IMR-90 (cell line): ENCODE measurements around the gene NEK4. TPM values are rescaled to one million over a fixed set of nuclear protein-coding genes. Genes with fewer than 3 reads are reported as not detected.

Experiments used
- ATAC-seq: fragments of 200-7000 bp; cut with Tn5 transposase; 2 replicates; pipeline ENCODE4 v1.9.1; 2020; ENCODE audit warnings: low read depth, mild to moderate bottlenecking, moderate library complexity
- BruUV-seq: library from RNA; stranded (reverse); fragments of 400-500 nt; replicated peaks from 2 replicates; lab custom pipeline; 2021; lab: Mats Ljungman, UMichigan
- CTCF ChIA-PET: fragments of 300-600 bp; formaldehyde crosslinking; extraction: SDS; loops from one replicate; lab custom pipeline; 2021; ENCODE audit warnings: antibody characterized with exemption; lab: Yijun Ruan, JAX
- POLR2A ChIA-PET: fragments of 300-600 bp; sonication (Branson Sonifier 250); formaldehyde crosslinking; loops from one replicate; lab custom pipeline; 2022; ENCODE audit warnings: antibody characterized with exemption; ENCODE audit not compliant: unreplicated experiment; lab: Charles Lee
- DNase-seq: peaks from one replicate; pipeline ENCODE4 v3.0.0; 2013
- H2AFZ ChIP-seq: replicated peaks from 2 replicates; pipeline ENCODE3; 2013; ENCODE audit warnings: low read length, mild to moderate bottlenecking; ENCODE audit not compliant: poor library complexity
- H2AK5ac ChIP-seq: 2 replicates; pipeline ENCODE4 v1.6.1; 2013; ENCODE audit warnings: low read depth, low read length, inconsistent platforms
- H2AK9ac ChIP-seq: replicated peaks from 2 replicates; pipeline ENCODE3; 2013; ENCODE audit warnings: mild to moderate bottlenecking, low read depth, low read length, moderate library complexity; ENCODE audit not compliant: poor library complexity
- H2BK120ac ChIP-seq: 2 replicates; pipeline ENCODE4 v1.6.1; 2013; ENCODE audit warnings: low read depth, low read length, inconsistent platforms
- H2BK15ac ChIP-seq: 3 replicates; pipeline ENCODE4 v1.6.1; 2013; ENCODE audit warnings: low read depth, low read length, inconsistent platforms
- H2BK20ac ChIP-seq: 2 replicates; pipeline ENCODE4 v1.6.1; 2013; ENCODE audit warnings: low read depth, mild to moderate bottlenecking, inconsistent platforms, low read length, moderate library complexity
- H2BK5ac ChIP-seq: 2 replicates; pipeline ENCODE4 v1.6.1; 2013; ENCODE audit warnings: mild to moderate bottlenecking, low read depth, low read length, inconsistent platforms; ENCODE audit not compliant: poor library complexity, severe bottlenecking
- H3K14ac ChIP-seq: replicated peaks from 2 replicates; pipeline ENCODE4 v1.6.1; 2013; ENCODE audit warnings: low read depth, low read length, inconsistent platforms
- H3K18ac ChIP-seq: 2 replicates; pipeline ENCODE4 v1.6.1; 2013; ENCODE audit warnings: low read depth, low read length, control low read depth
- H3K23ac ChIP-seq: 2 replicates; pipeline ENCODE4 v1.6.1; 2013; ENCODE audit warnings: low read depth, low read length, inconsistent platforms
- H3K27ac ChIP-seq: 2 replicates; pipeline ENCODE4 v1.5.1; 2013; ENCODE audit warnings: mild to moderate bottlenecking, control low read depth, low read length; ENCODE audit not compliant: insufficient read depth
- H3K27me3 ChIP-seq: 2 replicates; pipeline ENCODE4 v1.6.1; 2013; ENCODE audit warnings: low read length; ENCODE audit not compliant: control insufficient read depth, insufficient read depth
- H3K36me3 ChIP-seq: 2 replicates; pipeline ENCODE4 v1.6.1; 2013; ENCODE audit warnings: low read length, mixed read lengths; ENCODE audit not compliant: control insufficient read depth, insufficient read depth
- H3K4ac ChIP-seq: 2 replicates; pipeline ENCODE4 v1.6.1; 2013; ENCODE audit warnings: low read depth, low read length, inconsistent platforms
- H3K4me1 ChIP-seq: 2 replicates; pipeline ENCODE4 v1.6.1; 2013; ENCODE audit warnings: low read length, mixed read lengths; ENCODE audit not compliant: control insufficient read depth, insufficient read depth
- H3K4me2 ChIP-seq: 2 replicates; pipeline ENCODE4 v1.6.1; 2013; ENCODE audit warnings: low read depth, mild to moderate bottlenecking, control low read depth, low read length, moderate library complexity
- H3K4me3 ChIP-seq: 2 replicates; pipeline ENCODE4 v1.5.1; 2013; ENCODE audit warnings: low read depth, mild to moderate bottlenecking, control low read depth, low read length, moderate library complexity; ENCODE audit not compliant: insufficient read depth
- H3K56ac ChIP-seq: 2 replicates; pipeline ENCODE4 v1.6.1; 2013; ENCODE audit warnings: low read length, inconsistent platforms; ENCODE audit not compliant: insufficient read depth; ENCODE audit errors: extremely low read depth
- H3K79me1 ChIP-seq, 2 experiments: 2 replicates each; pipeline ENCODE4 v1.6.1; 2013; ENCODE audit warnings: low read length in 2 of 2, inconsistent platforms in 1 of 2, low read depth in 1 of 2
- H3K9ac ChIP-seq: 2 replicates; pipeline ENCODE4 v1.6.1; 2013; ENCODE audit warnings: low read depth, low read length, control low read depth
- H3K9me1 ChIP-seq: 2 replicates; pipeline ENCODE4 v1.6.1; 2013; ENCODE audit warnings: low read length, inconsistent platforms; ENCODE audit not compliant: insufficient read depth
- H3K9me3 ChIP-seq: 2 replicates; pipeline ENCODE4 v1.6.1; 2013; ENCODE audit warnings: low read length; ENCODE audit not compliant: control insufficient read depth, insufficient read depth
- H4K20me1 ChIP-seq: 2 replicates; pipeline ENCODE4 v1.6.1; 2013; ENCODE audit warnings: low read length, inconsistent platforms; ENCODE audit not compliant: insufficient read depth
- H4K5ac ChIP-seq: 2 replicates; pipeline ENCODE4 v1.6.1; 2013; ENCODE audit warnings: mild to moderate bottlenecking, low read depth, low read length, control low read depth
- H4K8ac ChIP-seq, 2 experiments: 2 replicates each; pipeline ENCODE4 v1.6.1; 2013; ENCODE audit warnings: low read depth in 2 of 2, low read length in 2 of 2, control low read depth in 1 of 2, inconsistent platforms in 1 of 2
- H4K91ac ChIP-seq: 2 replicates; pipeline ENCODE4 v1.6.1; 2013; ENCODE audit warnings: low read depth, low read length, inconsistent platforms; ENCODE audit not compliant: insufficient read depth
- BHLHE40 ChIP-seq: fragments of 150-350 bp; IDR thresholded peaks from 2 replicates; pipeline ENCODE4 v1.6.1; 2016; ENCODE audit warnings: mild to moderate bottlenecking, low read depth, low read length
- ELK1 ChIP-seq: fragments of 150-350 bp; IDR thresholded peaks from 2 replicates; pipeline ENCODE4 v1.6.1; 2016; ENCODE audit warnings: low read depth, mild to moderate bottlenecking, low read length, moderate library complexity, borderline replicate concordance
- FOS ChIP-seq: fragments of 150-350 bp; IDR thresholded peaks from 2 replicates; pipeline ENCODE4 v1.6.1; 2016; ENCODE audit warnings: low read depth, low read length
- WGBS, 2 experiments: methylation state at CpG; one replicate each; pipeline versions ENCODE4 v1.1.5 to v1.1.7; 2013; ENCODE audit warnings: missing lambda C conversion rate in 2 of 2; ENCODE audit not compliant: insufficient read length in 1 of 2; ENCODE audit errors: extremely low coverage in 2 of 2; 5-methylcytosine and 5-hydroxymethylcytosine counted together
- dilution Hi-C: fragments of 300-500 bp; cut with HindIII; formaldehyde crosslinking; loops from one replicate; pipeline ENCODE4 v1.14.3; 2018; ENCODE audit warnings: low sequenced_read_pairs; ENCODE audit not compliant: unreplicated experiment
- in situ Hi-C: fragments of 300-500 bp; cut with MboI; formaldehyde crosslinking; loops from 3 replicates; pipeline ENCODE4 v1.14.3; 2019; ENCODE audit warnings: low sequenced_read_pairs, inconsistent platforms, mixed read lengths
- intact Hi-C: fragments of 100-400 bp; cut with micrococcal nuclease; formaldehyde crosslinking; loops from 2 replicates; pipeline ENCODE4 v1.10.0; 2022
- polyA plus RNA-seq, 3 experiments: library from polyadenylated mRNA; depleted of rRNA; stranded (reverse); fragments of >200 nt; gene quantifications; 2 replicates each; pipeline ENCODE4 v1.2.3, GENCODE V29; 2012; ENCODE audit warnings: low replicate concordance in 1 of 3
- total RNA-seq: library from RNA; depleted of rRNA; stranded (reverse); fragments of >200 nt; gene quantifications from 2 replicates; pipeline ENCODE4 v1.2.3, GENCODE V29; 2012

Gene NEK4
- total and polyA plus RNA-seq, 2 of the 4 experiments (the other 2 are of a cell fraction), result 10.3 to 24.7 TPM

GRCh38 chr3:52689151-52689550, 81.6 kb downstream of the NEK4 start:
- H3K18ac ChIP-seq, result no peak overlapping the region
- DNase-seq (no peak), ATAC-seq (no peak)
- H3K14ac ChIP-seq, result no peak overlapping the region
- no peak overlapping the region for H4K8ac ChIP-seq
- no peak overlapping the region for H2AFZ ChIP-seq
- no peak overlapping the region for H3K4me2 ChIP-seq
- no peak overlapping the region for H3K9ac ChIP-seq
- BruUV-seq, result no TSS peak
- no peak overlapping the region for H2BK15ac ChIP-seq
- H3K27ac ChIP-seq, result no peak overlapping the region
- H4K5ac ChIP-seq, result no peak overlapping the region
- dilution Hi-C loops, result no loop called here
- H2AK5ac ChIP-seq, result no peak overlapping the region
- no peaks in the 10 kb centered on the region for H3K27me3 ChIP-seq
- ChIA-PET POLR2A (no interaction called here), CTCF (no interaction called here)
- peaks cover 42 to 67% of the 10 kb centered on the region in 2 experiments for H3K79me1 ChIP-seq
- in situ Hi-C loops, result no loop called here
- peaks cover 57% of the 10 kb centered on the region for H3K36me3 ChIP-seq
- H3K4me1 ChIP-seq, result peaks cover 5% of the 10 kb centered on the region; the same call in 1 of the 2 replicates
- intact Hi-C loops, result no loop called here
- 100% methylated on average over 1 of the region's 3 CpGs; no CpG with 5 or more reads in 1 of the 2 experiments for WGBS, 2 experiments
- H2AK9ac ChIP-seq, result no peak overlapping the region
- peaks cover 3% of the 10 kb centered on the region for H3K9me1 ChIP-seq
- no peak overlapping the region for H3K23ac ChIP-seq
- no peak for TF ChIP-seq FOS
- no peak for TF ChIP-seq BHLHE40
- no peak for TF ChIP-seq ELK1
- H3K56ac ChIP-seq, result no peak overlapping the region
- H3K4ac ChIP-seq, result no peak overlapping the region
- H3K4me3 ChIP-seq, result no peak overlapping the region
- no peaks in the 10 kb centered on the region for H3K9me3 ChIP-seq
- peaks cover 15% of the 10 kb centered on the region; the same call in 1 of the 2 replicates for H4K20me1 ChIP-seq
- no peak overlapping the region for H2BK20ac ChIP-seq
- no peak overlapping the region for H2BK5ac ChIP-seq
- H4K91ac ChIP-seq, result no peak overlapping the region
- H2BK120ac ChIP-seq, result no peak overlapping the region
